Transverse colon (tissue), 4 donors: ENCODE data around the gene MYADML2.

Experiments
- POLR2A ChIP-seq: fragments of 450-650 bp; IDR thresholded peaks from one replicate; pipeline ENCODE4 v1.6.1; 2016; ENCODE audit warnings: antibody characterized with exemption, mild to moderate bottlenecking, moderate library complexity
- POLR2AphosphoS5 ChIP-seq, 3 donors: sonication (generic); formaldehyde crosslinking; IDR thresholded peaks; one replicate each; pipeline ENCODE4 v1.6.1; 2016; ENCODE audit warnings: antibody characterized with exemption in 3 of 3
- TF ChIP-seq, protein P1 (sequence below), 5 experiments: fragments of 200-600 bp in 3 of 5; fragments of 450-650 bp in 2 of 5; sonication (generic) in 3 of 5; IDR thresholded peaks; 1 replicate in 2 of 5; 2 replicates in 3 of 5; pipeline ENCODE4 v1.5.1; 2016 to 2017; ENCODE audit warnings: antibody characterized with exemption in 5 of 5, inconsistent platforms in 3 of 5, mild to moderate bottlenecking in 2 of 5, moderate library complexity in 1 of 5

DNA sequence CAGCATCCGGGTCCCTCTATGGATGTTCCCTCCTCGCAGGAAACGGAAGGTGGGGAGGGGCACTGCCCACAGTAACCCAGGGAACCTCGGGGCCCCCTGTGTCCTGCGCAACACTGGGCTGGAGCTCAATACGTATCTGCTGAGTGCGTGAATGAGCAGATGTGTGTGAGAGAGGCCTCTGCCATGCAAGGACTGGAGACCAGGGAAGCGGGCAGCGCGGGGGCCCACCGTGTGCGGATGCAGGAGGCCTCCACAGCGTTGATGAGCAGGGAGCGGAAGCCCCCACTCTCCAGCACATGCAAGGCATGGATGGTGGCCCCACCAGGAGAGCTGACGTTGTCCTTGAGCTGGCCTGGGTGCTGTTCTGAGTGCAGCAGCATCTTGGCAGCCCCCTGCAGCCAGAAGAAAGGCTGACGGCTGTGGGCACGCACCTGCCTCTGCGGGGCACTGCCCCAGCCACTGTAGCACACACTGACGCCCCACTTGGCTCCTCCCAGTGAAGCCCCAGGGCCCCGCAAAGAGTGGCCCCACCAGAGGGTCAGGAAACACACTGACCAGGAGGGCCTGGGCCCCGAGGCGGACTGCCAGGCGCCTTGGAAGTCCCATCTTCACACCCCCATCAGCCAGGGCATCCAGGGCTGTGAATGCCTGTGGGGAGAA is 12.8 kb downstream of the MYADML2 start:
- no peak for TF ChIP-seq POLR2A
- TF ChIP-seq, protein P1, sequence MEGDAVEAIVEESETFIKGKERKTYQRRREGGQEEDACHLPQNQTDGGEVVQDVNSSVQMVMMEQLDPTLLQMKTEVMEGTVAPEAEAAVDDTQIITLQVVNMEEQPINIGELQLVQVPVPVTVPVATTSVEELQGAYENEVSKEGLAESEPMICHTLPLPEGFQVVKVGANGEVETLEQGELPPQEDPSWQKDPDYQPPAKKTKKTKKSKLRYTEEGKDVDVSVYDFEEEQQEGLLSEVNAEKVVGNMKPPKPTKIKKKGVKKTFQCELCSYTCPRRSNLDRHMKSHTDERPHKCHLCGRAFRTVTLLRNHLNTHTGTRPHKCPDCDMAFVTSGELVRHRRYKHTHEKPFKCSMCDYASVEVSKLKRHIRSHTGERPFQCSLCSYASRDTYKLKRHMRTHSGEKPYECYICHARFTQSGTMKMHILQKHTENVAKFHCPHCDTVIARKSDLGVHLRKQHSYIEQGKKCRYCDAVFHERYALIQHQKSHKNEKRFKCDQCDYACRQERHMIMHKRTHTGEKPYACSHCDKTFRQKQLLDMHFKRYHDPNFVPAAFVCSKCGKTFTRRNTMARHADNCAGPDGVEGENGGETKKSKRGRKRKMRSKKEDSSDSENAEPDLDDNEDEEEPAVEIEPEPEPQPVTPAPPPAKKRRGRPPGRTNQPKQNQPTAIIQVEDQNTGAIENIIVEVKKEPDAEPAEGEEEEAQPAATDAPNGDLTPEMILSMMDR (IDR thresholded peaks at IDR 0.05): no peak
- no peak for TF ChIP-seq POLR2AphosphoS5 (IDR thresholded peaks at IDR 0.05)
